T-helper 1 cell (primary cell): ENCODE data around the gene IQSEC1.
A peak's percentile ranks its signal among the peaks of the same experiment; 100 is the strongest.

ENCODE experiments used
- DNase-seq, 5 donors: peaks; one replicate each; pipeline ENCODE4 v3.0.0-alpha.2; 2012 to 2020

Gene IQSEC1

DNA sequence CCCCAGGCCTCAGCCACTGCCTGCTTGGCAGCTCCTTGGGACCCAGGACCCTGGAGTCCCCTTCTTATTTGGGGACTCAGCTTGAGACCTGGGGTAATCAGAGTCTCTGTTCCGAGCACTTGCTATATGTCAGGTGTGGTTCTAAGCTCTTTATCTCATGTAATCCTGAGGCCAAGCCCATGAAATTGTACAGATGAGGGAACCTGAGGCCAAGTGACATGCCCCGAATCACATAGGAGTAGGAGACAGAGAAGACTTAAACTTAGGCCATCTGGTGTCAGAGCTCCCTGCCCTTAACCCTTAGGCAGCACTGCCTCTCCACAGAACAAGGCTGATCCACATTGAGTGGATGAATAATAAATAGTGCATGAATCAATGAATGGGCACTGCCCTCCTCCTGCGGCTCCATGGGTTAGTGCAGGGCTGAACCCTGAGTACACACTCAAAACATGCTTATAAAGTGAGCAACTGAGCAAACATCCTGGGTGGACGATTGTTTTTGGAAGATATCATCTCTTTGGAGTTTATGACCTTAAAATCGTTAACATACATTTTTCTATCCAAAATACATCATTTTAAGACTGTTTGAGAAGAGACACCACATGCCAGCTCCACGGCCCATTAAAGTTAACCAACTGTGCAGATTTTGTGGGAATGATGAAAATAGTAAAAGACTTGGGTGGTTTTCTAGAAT, 33.2 kb upstream of the IQSEC1 start:
- no peak for DNase-seq

DNA sequence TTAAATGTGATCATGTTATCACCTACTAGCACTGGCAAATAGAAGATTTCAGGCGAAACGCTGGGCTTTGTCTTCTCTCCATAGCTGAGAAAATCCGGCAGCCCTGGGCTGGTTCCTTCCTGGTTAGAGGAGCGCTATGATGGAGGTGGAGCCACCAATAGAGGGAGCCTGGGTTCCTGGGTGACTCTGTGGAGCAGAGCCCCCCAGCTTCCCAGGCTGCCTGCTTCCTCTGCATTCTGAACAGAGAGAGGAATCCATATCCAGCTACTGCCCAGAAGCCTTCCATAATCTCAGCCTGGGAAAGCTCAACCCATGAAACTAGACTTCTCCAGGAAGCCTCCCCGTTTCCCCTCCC, 32.6 kb upstream of the IQSEC1 start:
- no peak for DNase-seq

DNA sequence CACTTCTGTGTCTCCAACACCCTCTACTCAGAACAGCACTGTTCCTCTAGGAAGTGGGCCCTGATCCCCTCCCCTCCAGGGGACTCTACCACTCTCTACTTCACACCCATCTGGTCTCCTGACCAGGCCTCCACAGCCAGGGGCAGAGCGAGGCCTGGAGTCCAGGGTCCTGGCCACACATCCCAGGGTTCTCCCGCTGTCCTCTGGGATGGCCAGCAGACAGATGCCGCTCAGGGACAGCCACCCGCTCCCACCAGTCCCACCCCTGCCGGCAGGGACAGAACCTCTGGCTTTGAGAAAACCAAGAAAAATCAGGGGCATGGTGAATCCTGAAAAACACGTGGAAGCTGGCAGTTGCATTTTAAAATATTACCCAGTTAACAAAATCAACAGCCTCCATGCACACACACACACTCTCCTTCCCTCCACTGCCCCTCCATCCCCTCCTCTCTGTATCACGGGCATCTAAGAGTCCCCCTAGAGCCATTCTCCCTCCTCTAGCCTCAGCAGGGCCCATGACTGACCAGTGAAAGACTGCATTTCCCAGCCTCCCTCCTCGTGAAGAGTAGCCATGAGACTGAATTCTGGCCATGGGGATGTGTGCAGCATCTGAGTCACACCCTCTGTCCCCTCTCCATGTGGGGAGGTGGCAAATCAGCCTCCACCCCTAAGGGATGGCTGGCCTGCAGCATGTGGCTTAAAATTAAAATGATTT, 32.1 kb upstream of the IQSEC1 start:
- no peak for DNase-seq

DNA sequence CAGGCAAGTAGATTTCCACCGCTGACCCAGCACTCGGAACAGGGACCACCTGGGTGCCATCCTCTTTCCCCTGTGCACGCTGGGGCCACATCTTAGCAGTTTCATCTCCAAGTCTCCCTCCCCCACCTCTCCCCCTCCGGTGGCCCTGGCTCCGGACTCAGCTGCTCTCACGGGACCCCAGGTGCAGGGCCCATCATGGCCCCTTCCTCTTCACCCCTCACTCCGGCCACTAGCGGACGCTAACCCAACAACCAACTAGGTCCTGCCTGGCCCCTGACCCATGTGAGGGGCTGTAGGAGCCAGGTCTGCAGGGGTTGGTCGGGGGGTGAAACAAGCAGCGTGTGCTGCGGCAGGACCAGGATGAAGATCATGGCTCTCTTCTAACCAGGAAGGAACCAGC, 31.3 kb upstream of the IQSEC1 start:
- DNase-seq = no peak

DNA sequence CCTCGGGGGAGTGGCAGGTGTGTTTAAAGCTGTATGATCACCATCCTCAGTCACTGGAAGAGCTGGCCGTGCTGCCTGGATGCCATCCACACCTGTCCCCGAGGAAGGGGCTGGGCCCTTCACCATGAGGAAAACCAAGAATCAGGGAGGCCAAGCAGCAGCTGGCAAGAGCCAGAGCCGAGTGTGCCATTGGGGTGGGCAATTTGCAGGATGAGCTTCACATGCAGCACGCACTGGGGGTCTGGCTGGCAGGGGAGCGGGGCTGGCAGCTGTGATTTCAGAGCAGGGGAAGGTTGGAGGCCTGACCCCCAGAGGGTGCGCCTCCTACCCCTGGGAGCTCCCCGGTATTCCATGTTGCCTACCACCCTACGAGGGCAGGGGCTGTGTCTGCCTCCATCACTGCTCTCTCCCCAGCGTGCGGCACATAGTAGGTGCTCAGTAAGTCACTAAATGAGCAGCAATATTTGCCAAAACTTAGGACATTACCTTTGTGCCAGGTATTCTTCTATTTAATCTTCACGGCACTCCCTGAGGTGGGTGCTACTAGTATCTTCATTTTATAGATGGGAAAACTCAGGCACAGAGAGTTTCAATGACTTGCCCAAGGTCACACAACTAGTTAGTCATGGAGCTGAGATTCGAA, 30.3 kb upstream of the IQSEC1 start:
- DNase-seq = no peak

DNA sequence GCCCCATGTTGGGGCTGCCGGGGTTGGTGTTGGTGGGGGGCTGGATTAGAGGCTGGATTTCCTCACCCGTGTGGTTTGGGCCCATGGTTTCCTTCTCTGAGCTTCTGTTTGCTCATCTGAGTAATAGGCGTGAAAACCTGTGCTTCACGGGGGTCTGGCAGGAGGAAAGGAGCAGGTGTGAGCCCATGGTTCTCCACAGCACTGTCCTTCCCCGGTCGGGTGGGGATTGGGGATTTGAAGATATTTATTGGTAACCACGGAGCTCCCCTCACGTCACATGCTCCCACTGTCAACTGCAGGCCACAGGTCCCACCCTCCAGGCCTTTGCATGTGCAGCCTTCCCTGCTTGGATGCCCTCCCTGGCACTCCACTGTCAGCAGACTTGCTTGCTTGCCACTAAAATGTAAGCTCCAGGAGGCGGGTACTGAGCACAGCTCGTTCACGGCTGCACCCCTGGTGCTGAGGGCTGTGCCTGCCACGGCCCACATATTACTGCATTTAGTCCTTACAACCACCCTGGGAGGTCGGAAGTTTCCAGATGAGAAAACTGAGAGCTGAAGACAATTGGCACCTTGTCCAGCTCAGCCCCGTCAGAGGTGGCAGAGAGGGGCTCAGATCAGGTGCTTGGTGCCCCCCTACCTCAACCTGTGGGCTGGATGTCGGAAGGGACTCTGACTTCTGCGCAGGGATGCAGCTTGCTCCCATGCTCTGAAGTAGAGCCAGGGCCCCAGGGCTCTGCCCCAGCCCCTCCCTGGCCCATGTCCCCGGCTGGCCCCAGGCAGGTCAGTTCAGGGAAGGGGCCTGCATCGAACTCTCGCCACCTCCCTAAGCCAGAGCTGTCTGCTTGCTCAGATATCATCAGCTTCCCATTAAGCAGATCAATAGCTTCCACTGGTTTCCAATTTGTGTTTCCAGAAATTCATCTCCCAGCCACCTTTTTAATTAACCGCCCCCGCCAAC, 29.4 kb upstream of the IQSEC1 start:
- no peak for DNase-seq

DNA sequence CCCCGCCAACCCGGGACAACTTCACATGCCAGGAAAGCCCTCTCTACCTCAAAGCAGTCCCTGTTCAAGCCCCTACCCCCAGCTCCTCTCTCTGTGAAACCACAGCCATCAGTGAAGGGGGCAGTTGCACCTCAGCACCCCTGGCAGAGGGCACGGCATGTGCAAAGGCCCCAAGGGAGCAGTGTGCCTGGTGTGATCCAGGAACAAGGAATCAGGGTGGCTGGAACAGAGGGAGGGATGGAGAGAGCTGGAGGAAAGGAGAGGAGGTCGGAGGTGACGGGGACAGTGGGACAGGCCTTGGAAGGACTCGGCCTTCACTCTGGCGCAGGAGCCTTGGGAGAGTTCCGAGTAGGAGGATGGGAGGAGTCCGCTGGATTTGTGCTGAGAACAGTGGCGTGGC, 26.5 kb upstream of the IQSEC1 start:
- no peak for DNase-seq

DNA sequence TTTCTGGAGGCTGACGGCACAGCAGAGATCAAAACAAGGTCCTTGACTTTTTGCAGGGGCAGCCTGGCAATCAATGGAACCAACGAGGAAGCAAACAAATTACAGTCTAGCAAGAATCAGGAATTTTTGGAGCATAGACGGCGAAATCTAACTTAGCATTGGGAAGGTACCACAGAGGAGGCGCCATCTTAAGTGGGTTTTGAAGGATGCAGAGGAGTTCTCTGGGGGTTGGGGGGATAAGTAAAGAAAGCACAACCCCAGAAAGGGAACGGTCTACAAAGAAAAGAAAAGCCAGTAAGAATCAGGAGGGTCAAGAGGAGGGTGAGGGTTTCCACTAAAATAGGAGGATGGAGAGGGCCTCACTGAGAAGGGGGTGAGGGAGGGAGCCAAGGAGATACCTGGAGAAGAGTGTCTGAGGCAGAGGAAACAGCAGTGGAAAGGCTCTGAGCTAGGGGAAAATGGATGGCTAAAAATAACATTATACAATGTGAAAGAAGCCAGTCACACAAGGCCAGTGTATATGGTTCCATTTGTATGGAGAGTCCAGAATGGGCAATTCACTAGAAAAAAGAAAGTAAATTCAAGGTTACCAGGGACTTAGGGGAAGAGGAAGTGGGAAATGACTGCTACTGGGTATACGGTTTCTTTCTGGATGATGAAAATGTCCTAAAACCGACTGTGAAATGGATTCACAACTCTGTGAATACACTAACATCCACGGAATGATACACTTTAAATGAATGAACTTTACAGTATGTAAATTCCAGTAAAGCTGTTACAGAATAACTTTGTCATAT, 25.2 kb upstream of the IQSEC1 start:
- no peak for DNase-seq

DNA sequence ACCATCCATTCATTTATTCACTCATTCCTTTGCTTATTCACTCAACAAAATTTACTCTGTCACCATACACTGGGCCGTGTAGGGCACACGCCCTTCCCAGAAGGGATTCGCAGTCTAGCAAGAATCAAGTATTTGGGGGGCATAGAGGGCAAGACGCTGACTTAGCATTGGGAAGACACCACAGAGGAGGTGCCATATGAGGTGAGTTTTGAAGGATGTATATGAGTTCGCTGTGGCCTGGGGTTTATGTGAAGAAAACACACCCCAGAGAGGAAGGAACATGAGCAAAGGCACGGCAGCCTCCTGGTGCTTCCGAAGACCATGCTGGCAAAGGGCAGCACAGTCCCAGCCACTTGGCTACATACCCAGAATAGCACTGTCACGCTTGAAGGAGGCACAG, 23.1 kb upstream of the IQSEC1 start:
- no peak for DNase-seq

DNA sequence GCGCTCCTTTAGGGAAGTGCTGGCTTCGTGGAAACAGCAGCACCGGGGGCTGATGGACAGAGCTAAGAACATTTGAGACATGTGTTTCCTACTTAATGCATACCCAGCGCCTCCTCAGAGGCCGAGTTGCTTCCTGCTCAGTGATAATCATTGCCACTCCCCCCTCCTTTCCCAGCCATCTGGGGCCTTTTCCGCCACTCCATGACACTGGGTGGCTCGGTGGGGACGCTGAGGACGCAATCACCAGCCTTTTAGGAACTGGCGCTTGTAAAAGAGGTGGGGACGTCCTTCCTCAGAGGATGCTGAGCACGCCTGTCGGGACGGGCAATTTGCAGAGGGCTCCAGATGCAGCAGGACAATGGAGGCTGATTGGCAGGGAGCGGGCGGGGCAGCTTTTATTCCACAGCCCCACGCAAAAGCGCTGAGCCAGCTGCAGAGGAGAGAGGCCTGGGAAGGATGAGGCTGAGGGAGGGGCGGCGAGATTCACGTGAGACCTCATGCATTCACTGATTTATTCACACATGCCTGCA, 22.2 kb upstream of the IQSEC1 start:
- no peak for DNase-seq

DNA sequence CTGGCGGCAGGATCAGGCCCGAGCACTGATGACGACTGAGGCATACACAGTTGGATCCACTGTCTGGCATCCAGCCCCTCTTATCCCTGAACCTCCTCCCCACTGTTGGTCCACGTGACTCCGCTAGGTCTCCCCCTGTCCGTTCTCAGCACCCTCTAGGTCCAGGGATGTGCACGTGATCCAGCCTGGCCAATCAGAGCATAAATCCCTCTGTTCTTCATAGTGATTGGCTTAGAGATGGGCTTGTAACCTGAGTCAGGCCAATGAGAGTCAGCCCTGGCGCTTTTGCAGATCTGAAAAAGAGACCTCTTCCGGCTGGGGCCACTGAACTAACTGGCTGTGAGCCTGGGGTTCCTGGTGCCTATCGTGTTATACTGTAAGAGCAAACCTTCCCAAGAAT, 20.5 kb upstream of the IQSEC1 start:
- no peak for DNase-seq

DNA sequence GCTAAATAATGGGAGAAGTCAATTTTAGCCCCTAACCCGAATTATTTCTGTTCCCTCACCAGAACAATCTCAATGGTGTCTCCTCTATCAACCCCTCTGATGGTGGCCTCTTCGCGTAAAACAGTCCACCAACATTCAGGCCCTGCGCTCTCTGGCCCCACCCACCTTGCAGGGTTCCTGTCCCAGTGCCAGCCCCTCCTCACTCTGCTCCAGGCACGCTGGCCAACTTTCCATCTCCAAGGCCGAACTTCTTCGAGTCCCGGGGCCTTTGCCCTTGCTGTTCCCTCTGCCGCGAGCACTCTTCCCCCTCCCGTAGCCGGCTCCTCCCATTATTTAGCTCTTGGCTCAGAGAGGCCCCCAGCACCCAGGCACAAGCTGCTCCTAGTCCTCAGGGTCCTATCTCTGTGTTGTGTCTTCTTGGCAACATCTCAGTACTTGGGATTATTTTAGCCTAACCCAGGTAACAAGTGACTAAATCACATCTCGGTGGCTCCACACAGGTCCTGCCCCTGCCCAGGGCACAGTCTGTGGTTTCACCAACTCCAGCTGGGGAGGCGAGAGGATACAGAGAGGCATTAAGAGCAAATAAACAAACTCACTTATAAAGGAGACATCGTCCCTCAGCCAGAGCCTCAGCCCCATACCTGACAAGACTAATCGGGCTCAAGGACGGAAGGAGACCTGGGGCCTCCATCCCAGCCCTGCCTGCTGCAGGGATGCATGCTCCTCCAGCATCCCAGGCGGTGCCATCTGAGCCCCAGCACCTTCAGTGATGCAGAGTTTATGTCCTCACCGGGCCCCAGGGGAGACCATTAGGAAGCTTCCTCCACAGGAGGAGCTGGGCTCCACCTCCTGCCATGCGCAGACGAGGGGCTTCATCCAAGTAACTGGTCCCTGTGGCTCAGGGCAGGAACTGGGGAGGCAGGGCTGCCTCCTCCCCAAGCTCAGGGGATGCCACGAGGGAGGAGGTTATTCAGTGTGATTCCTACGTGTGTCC, 19.7 kb upstream of the IQSEC1 start:
- no peak for DNase-seq

DNA sequence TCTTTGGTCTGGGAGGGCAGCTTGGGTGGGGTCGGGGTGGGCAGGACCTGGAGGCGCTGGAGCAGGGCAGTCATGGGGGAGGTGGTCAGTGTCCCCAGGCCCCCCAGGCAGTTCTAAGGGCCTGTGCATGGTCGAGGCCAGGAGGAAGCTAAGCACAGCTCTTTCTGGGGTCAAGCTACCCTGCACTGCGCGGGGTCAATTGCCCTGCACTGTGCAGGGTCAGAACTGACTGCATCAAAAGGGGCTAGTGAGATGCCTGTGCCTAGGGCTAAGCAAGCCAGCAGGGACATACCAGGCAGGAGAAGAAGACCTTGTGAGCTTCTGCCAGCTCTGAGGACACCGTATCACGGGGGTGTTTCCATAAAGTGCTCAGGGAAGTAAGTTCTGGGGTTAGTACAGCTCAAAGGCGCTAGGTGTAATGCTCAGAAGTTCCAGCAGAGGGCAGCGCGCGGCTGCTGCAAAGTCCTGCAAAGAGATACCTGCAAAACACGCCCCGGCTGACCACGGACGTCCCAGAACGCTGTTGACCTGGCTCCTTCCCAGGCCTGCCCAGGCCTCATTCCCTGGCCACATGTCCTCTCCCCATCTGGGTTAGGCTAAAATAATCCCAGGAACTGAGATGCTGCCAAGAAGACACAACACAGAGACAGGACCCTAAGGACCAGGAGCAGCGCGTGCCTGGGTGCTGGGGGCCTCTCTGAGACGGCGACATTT, 18.8 kb upstream of the IQSEC1 start:
- DNase-seq = peak; percentile 60 to 76 (median 66)

DNA sequence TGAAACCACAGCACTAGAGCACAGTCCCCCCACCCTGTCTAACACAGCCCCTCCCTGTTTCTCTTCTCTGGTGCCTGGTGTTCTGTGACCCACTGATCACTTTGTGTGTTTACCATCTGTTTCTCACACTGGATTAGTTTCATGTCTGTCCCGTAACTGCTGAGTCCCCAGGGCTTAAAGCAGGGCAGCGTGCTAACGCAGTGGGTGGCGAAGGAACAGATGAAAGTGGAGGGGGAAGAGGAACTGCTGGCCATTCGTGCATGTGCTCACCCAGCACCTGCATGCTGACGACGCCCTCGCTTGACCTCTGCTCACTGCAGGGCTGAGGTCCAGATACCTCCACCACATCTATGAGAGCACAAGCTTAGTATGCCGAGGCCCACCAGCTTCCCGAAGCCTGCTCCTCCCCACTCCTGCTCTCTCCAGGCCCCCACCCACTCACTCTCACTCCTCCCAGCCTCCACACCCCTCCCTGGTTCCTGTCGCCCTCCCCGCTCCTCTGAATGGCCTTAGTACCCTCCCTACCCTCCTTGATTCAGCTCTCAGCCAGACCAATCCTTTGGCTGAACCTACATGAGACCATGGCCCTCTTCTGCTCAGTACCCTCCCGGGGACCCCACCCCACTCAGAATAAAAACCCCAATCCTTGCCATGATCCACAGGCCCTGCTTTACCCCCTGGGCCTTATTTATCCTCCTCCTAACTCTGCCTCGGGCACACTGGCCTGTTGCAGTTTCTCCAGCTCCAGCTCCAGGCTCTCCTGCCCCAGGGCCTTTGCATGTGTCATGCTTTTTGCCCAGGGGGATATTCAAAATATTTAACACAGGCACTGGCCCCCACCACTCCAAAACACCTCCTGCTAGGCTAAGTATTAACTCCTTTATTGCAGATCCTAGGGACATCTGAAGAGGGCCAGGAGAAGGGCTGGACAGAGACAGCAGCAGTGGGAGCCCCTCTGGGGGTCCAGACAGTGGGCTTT, 15.1 kb upstream of the IQSEC1 start:
- no peak for DNase-seq

DNA sequence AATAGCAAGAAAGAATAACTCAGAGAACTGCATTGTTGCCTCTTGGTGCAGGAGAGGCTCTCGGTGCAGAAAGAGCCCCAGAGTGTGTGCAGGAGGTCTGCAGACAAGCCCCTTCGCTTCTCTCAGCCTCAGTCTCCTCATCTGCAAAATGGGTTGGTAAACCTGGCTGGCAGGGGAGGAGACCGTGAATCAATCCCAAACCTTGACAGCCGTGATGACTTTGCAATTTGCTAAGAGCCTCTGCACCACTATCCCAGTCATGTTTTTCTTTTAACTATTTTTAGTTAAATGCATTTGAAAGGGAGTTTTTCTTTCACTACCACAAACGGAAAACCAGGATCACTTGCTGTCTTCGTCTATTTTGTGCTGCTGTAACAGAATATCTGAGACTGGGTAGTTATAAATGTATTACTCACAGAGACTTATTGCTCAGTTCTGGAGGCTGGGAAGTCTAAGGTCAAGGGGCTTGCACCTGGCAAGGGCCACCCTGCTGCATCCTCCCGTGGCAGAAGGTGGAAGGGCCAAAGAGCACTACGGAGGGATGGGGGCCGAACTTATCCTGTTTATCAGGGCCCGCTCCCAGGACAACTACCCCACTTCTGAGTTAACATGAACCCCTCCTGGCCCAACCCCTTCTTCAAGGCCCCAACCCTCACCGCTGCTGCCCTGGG, 14.2 kb upstream of the IQSEC1 start:
- no peak for DNase-seq

DNA sequence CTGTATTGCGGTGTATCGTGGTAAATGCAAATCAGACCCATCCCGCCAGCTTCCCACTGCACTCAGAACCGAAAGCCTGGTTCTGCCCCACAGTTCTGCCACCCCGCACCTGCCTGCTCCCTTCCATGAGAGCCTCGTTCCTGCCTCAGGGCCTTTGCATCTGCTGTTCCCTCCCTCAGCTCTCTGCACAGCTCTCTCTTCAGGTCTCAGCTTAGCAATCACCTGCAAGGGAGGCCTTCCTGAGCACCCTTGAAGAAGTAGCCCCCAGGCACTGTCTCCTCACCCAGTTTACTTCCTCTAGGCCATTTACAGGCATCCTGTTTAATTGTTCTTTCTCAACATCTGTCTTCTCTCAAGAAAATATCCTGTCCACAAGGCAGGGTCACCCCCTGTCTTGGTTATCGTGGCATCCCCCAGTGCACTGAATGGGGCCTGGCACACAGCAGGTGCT, 13.3 kb upstream of the IQSEC1 start:
- no peak for DNase-seq

DNA sequence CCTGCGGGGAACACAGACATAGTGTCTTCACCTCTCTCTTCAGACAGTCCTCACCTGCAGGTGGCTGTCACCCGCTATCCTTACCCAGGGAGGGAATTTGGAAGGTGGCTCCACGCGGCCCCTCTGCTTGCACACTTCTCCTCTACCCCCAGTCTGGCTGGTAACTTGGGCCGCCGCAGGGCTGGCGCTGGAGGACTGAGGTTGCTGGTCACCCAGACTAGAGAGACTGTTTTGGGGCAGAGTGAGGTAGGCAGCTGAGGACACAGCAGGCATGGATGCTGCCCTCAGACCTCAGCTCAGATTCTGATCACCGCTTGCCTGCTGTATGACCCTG, 12.6 kb upstream of the IQSEC1 start:
- DNase-seq = no peak
